Fibroblast of skin of back (primary cell): Measurements from ENCODE around the gene CLASRP. TPM values are rescaled to one million over a fixed set of nuclear protein-coding genes. Genes with fewer than 3 reads are reported as not detected.
"Not testable (repeated sequence)": the region's sequence is repeated elsewhere in the genome, so short reads cannot be mapped to it uniquely, and the experiment has no call there.

Source experiments
- DNase-seq: peaks from one replicate; pipeline ENCODE4 v3.0.0-alpha.2; 2013
- polyA plus RNA-seq, 2 experiments: library from polyadenylated mRNA; unstranded; fragments of 120-200 nt; gene quantifications; one replicate each; pipeline ENCODE4 v1.2.1, GENCODE V29; 2013; ENCODE audit not compliant: insufficient read length in 2 of 2

Gene CLASRP
- polyA plus RNA-seq (2013, experiment 1 of 2; ENCODE audit: insufficient read length) = 48.0 TPM
- polyA plus RNA-seq (2013, experiment 2 of 2; ENCODE audit: insufficient read length) = 34.3 TPM

- DNase-seq = peak; percentile 90
Observed at GRCh38 chr19:45038931-45039893, at the start of gene CLASRP. TSS of gene CLASRP (plus strand) at chr19:45039045. CDS start at chr19:45040213, 1,168 bp downstream.

- DNase-seq = no peak
Observed at GRCh38 chr19:44990459-44990858, 48.4 kb upstream of the CLASRP start.

GRCh38 chr19:44990966-44991365 is 47.9 kb upstream of the CLASRP start:
- DNase-seq = no peak

GRCh38 chr19:44992336-44993163 is 46.3 kb upstream of the CLASRP start:
- DNase-seq = no peak

- no peak for DNase-seq
Observed at GRCh38 chr19:44993526-44993925, 45.3 kb upstream of the CLASRP start.

- no peak for DNase-seq
Observed at GRCh38 chr19:44993926-44994537, 44.8 kb upstream of the CLASRP start.

- DNase-seq = no peak
Observed at GRCh38 chr19:44998025-44998424, 40.8 kb upstream of the CLASRP start.

- DNase-seq = not testable (repeated sequence)
Observed at GRCh38 chr19:44999131-44999925, 39.5 kb upstream of the CLASRP start.

- not testable (repeated sequence) for DNase-seq
Observed at GRCh38 chr19:45000665-45001064, 38.2 kb upstream of the CLASRP start.

GRCh38 chr19:45001087-45001739 is 37.6 kb upstream of the CLASRP start, which contains the start of gene RELB:
TSS of gene RELB (plus strand) at chr19:45001464. CDS start at chr19:45001580, 116 bp downstream.
- peak; percentile 89 for DNase-seq

GRCh38 chr19:45003485-45003884 is 35.4 kb upstream of the CLASRP start:
- no peak for DNase-seq

GRCh38 chr19:45005787-45006186 is 33.1 kb upstream of the CLASRP start:
- DNase-seq = no peak

- no peak for DNase-seq
Observed at GRCh38 chr19:45008552-45008951, 30.3 kb upstream of the CLASRP start.

GRCh38 chr19:45009625-45010255 is 29.1 kb upstream of the CLASRP start:
- no peak for DNase-seq

- no peak for DNase-seq
Observed at GRCh38 chr19:45010306-45010705, 28.5 kb upstream of the CLASRP start.

- no peak for DNase-seq
Observed at GRCh38 chr19:45011959-45012358, 26.9 kb upstream of the CLASRP start.

- peak; percentile 79 for DNase-seq
Observed at GRCh38 chr19:45016388-45017314, 22.2 kb upstream of the CLASRP start.

GRCh38 chr19:45019187-45019586 is 19.7 kb upstream of the CLASRP start:
- no peak for DNase-seq

- DNase-seq = no peak
Observed at GRCh38 chr19:45020071-45020470, 18.8 kb upstream of the CLASRP start.
